HG03039 (cell line): ENCODE data around the gene TMEM184C.

Source experiments
- ATAC-seq: cut with Tn5 transposase; IDR thresholded peaks from one replicate; pipeline ENCODE4 v1.9.1; 2021; ENCODE audit warnings: mild to moderate bottlenecking, moderate library complexity; ENCODE audit not compliant: unreplicated experiment

The TMEM184C gene

GRCh38 chr4:147617173-147617840 is at the start of gene TMEM184C:
Gene TMEM184C (plus strand): TSS chr4:147617397. CDS start chr4:147617957, 560 bp downstream.
- ATAC-seq, result peak; percentile 100

GRCh38 chr4:147570616-147571015 is 46.6 kb upstream of the TMEM184C start:
- no peak for ATAC-seq

GRCh38 chr4:147571036-147571770 is 46.0 kb upstream of the TMEM184C start:
- ATAC-seq, result no peak

- no peak for ATAC-seq
Observed at GRCh38 chr4:147576084-147576483, 41.1 kb upstream of the TMEM184C start.

GRCh38 chr4:147578051-147578476 is 39.1 kb upstream of the TMEM184C start:
- ATAC-seq, result no peak

GRCh38 chr4:147578593-147578992 is 38.6 kb upstream of the TMEM184C start:
- no peak for ATAC-seq

- no peak for ATAC-seq
Observed at GRCh38 chr4:147580396-147580795, 36.8 kb upstream of the TMEM184C start.

- no peak for ATAC-seq
Observed at GRCh38 chr4:147581606-147582350, 35.4 kb upstream of the TMEM184C start.

- no peak for ATAC-seq
Observed at GRCh38 chr4:147582386-147583060, 34.7 kb upstream of the TMEM184C start.

- no peak for ATAC-seq
Observed at GRCh38 chr4:147583876-147584275, 33.3 kb upstream of the TMEM184C start.

GRCh38 chr4:147586032-147586431 is 31.2 kb upstream of the TMEM184C start:
- ATAC-seq, result no peak

GRCh38 chr4:147586637-147587036 is 30.6 kb upstream of the TMEM184C start:
- ATAC-seq, result peak; percentile 85

- ATAC-seq, result no peak
Observed at GRCh38 chr4:147587041-147587440, 30.2 kb upstream of the TMEM184C start.

- ATAC-seq, result no peak
Observed at GRCh38 chr4:147589586-147589985, 27.6 kb upstream of the TMEM184C start.

GRCh38 chr4:147590249-147590920 is 26.8 kb upstream of the TMEM184C start:
- ATAC-seq, result peak; percentile 44

GRCh38 chr4:147591106-147591505 is 26.1 kb upstream of the TMEM184C start:
- ATAC-seq, result no peak

GRCh38 chr4:147594107-147594506 is 23.1 kb upstream of the TMEM184C start:
- ATAC-seq, result no peak

- ATAC-seq, result no peak
Observed at GRCh38 chr4:147594578-147594977, 22.6 kb upstream of the TMEM184C start.

GRCh38 chr4:147596377-147596776 is 20.8 kb upstream of the TMEM184C start:
- ATAC-seq, result no peak

GRCh38 chr4:147596981-147597380 is 20.2 kb upstream of the TMEM184C start:
- no peak for ATAC-seq

- no peak for ATAC-seq
Observed at GRCh38 chr4:147597561-147597960, 19.6 kb upstream of the TMEM184C start.
